H1 (cell line): ENCODE data around the gene KRT34.

Experiments used
- CTCF ChIP-seq, 3 experiments: IDR thresholded peaks; 1 replicate in 2 of 3; 2 replicates in 1 of 3; pipeline versions ENCODE4 v1.5.1 to v1.6.1; 2011; ENCODE audit warnings: low read length in 3 of 3, mild to moderate bottlenecking in 3 of 3, inconsistent platforms in 2 of 3, low read depth in 1 of 3, moderate library complexity in 1 of 3; ENCODE audit not compliant: insufficient read depth in 1 of 3; ENCODE audit errors: control extremely low read depth in 1 of 3
- KDM1A ChIP-seq: fragments of 200-600, 300-600 bp; sonication (generic); IDR thresholded peaks from 2 replicates; pipeline ENCODE4 v1.7.1; 2016; ENCODE audit warnings: mild to moderate bottlenecking, low read length, borderline replicate concordance
- NRF1 ChIP-seq: IDR thresholded peaks from 2 replicates; pipeline ENCODE4 v1.6.1; 2011; ENCODE audit warnings: mild to moderate bottlenecking, low read depth, low read length, improper control_type of control experiment
- TAF1 ChIP-seq: IDR thresholded peaks from 2 replicates; pipeline ENCODE4 v1.6.1; 2011; ENCODE audit warnings: mild to moderate bottlenecking, low read depth, low read length

GRCh38 chr17:41366070-41366469 lies 16.0 kb downstream of the KRT34 start:
- TF ChIP-seq CTCF (IDR thresholded peaks at IDR 0.05; ENCODE audit: control extremely low read depth in 1 of 3, insufficient read depth in 1 of 3, low read depth in 1 of 3, low read length in 3 of 3) (no peak), NRF1 (no peak), KDM1A (no peak), TAF1 (no peak)
